ENCODE results near the gene FBXO47. TPM values are rescaled to one million over a fixed set of nuclear protein-coding genes. Genes with fewer than 3 reads are reported as not detected.

FBXO47 gene
- total and polyA plus RNA-seq, 2 of the 13 experiments (the other 11 are each of a cell fraction or from before 2014, with no cell fraction given), result not detected

GRCh38 chr17:38899421-38899820 lies 67.8 kb downstream of the FBXO47 start:
- peaks cover 5% of the 10 kb centered on the region; the same call in 1 of the 2 replicates for H4K20me1 ChIP-seq (ENCODE audit: insufficient read depth, low read length)
- ChIA-PET CTCF (ENCODE audit: low intra/inter-chr PET ratio, low total read pairs) (no interaction called here), POLR2A (interaction anchor here (0.6 kb wide), 1 partner anchor 45 kb away, joined by 3 read pairs; no protein-coding TSS in a partner anchor)
- DNase-seq (ENCODE audit: low spot score) (no peak), ATAC-seq (no peak), FAIRE-seq (no peak)
- 94% methylated on average over 3 of the region's 5 CpGs for WGBS (ENCODE audit: low lambda C conversion rate)
- H3K4me2 ChIP-seq (ENCODE audit: low read depth, low read length), result no peak overlapping the region
- in situ Hi-C loops (cut with HindIII; ENCODE audit: extremely low pct_ligation_motif_present, low pct_unique_long_range_greater_than_20kb) (no loop called here), intact Hi-C loops (cut with micrococcal nuclease; ENCODE audit: unreplicated experiment) (no loop called here)
- H2AFZ ChIP-seq (ENCODE audit: low read length), result no peak overlapping the region
- H3K9me3 ChIP-seq (ENCODE audit: low read length), result no peaks in the 10 kb centered on the region
- no peaks in the 10 kb centered on the region for H3K27me3 ChIP-seq (ENCODE audit: control insufficient read depth in 1 of 2, insufficient read depth in 2 of 2, low read length in 2 of 2)
- H3K27ac ChIP-seq (ENCODE audit: extremely low read length, insufficient read depth, low read length), result no peak overlapping the region
- H3K4me3 ChIP-seq (replicated peaks in 1 of 3; ENCODE audit: insufficient read depth in 1 of 3, low read depth in 2 of 3, low read length in 3 of 3), result no peak overlapping the region
- no peak overlapping the region for H3K9ac ChIP-seq (ENCODE audit: insufficient read depth, low read depth, low read length)
- peaks cover 28% of the 10 kb centered on the region for H3K4me1 ChIP-seq (ENCODE audit: insufficient read depth, low read length)
- no peaks in the 10 kb centered on the region for H3K79me2 ChIP-seq (ENCODE audit: insufficient read depth, low read length)
- H3K36me3 ChIP-seq (replicated peaks in 1 of 2; ENCODE audit: control insufficient read depth in 1 of 2, insufficient read depth in 2 of 2, low read length in 2 of 2), result peaks cover 37 to 72% of the 10 kb centered on the region in 2 experiments
- BruUV-seq (replicated peaks), result no TSS peak
- TF ChIP-seq ZNF138 (CRISPR knock-in tag; IDR thresholded peaks at IDR 0.05; ENCODE audit: low read depth) (no peak), ZNF75D (CRISPR knock-in tag; IDR thresholded peaks at IDR 0.05; ENCODE audit: borderline replicate concordance) (no peak), ZNF775 (CRISPR knock-in tag; IDR thresholded peaks at IDR 0.05; ENCODE audit: borderline replicate concordance) (no peak), ZNF652 (CRISPR knock-in tag; IDR thresholded peaks at IDR 0.05; ENCODE audit: borderline replicate concordance, low read depth) (no peak), SOX6 (IDR thresholded peaks at IDR 0.05) (no peak), SOX6 (CRISPR knock-in tag; IDR thresholded peaks at IDR 0.05) (no peak), CSRNP1 (CRISPR knock-in tag; IDR thresholded peaks at IDR 0.05) (no peak), MXD4 (CRISPR knock-in tag; IDR thresholded peaks at IDR 0.05) (no peak), WIZ (CRISPR knock-in tag; IDR thresholded peaks at IDR 0.05) (no peak), MEIS1 (CRISPR knock-in tag; IDR thresholded peaks at IDR 0.05; ENCODE audit: borderline replicate concordance) (no peak), STAG1 (CRISPR knock-in tag; IDR thresholded peaks at IDR 0.05) (no peak), ATF5 (CRISPR knock-in tag; IDR thresholded peaks at IDR 0.05; ENCODE audit: low read depth) (no peak), ZNF18 (CRISPR knock-in tag; IDR thresholded peaks at IDR 0.05; ENCODE audit: insufficient replicate concordance) (no peak), ZBTB44 (CRISPR knock-in tag; IDR thresholded peaks at IDR 0.05) (no peak), TEAD2 (CRISPR knock-in tag; IDR thresholded peaks at IDR 0.05) (no peak)

Measured in HepG2 (cell line).